Testis (tissue), 2 donors: ENCODE results near the gene MLLT11.

Source experiments
- POLR2A ChIP-seq: fragments of 450-650 bp; IDR thresholded peaks from one replicate; pipeline ENCODE4 v1.6.1; 2017; ENCODE audit warnings: antibody characterized with exemption, mild to moderate bottlenecking, moderate library complexity
- TF ChIP-seq, protein P1 (sequence below), 3 experiments: fragments of 450-650 bp in 2 of 3; fragments of 200-600 bp in 1 of 3; sonication (generic) in 1 of 3; IDR thresholded peaks; one replicate each; pipeline ENCODE4 v1.5.1; 2016 to 2019; ENCODE audit warnings: antibody characterized with exemption in 3 of 3, mild to moderate bottlenecking in 2 of 3, moderate library complexity in 1 of 3

DNA sequence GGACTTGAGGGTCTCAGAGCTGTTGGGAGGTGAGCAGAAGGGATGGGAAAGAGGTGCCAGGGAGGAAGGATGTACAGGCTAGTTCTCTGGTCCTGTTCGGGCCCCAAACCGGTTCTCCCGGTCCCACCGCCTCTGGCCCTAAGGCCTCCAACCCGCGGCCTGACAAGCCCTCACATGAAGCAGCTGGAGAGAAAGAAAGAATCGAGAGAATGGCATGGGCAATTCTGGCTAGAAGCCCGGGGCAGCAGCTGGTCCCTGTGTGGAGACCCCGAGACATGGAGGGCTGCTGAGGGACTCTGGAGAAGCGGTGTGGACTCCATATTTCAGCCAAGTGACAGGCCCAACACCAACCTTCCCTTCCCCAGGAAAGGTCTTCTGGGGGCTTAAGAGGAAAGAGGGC lies 1.5 kb upstream of the MLLT11 start:
- TF ChIP-seq, protein P1, sequence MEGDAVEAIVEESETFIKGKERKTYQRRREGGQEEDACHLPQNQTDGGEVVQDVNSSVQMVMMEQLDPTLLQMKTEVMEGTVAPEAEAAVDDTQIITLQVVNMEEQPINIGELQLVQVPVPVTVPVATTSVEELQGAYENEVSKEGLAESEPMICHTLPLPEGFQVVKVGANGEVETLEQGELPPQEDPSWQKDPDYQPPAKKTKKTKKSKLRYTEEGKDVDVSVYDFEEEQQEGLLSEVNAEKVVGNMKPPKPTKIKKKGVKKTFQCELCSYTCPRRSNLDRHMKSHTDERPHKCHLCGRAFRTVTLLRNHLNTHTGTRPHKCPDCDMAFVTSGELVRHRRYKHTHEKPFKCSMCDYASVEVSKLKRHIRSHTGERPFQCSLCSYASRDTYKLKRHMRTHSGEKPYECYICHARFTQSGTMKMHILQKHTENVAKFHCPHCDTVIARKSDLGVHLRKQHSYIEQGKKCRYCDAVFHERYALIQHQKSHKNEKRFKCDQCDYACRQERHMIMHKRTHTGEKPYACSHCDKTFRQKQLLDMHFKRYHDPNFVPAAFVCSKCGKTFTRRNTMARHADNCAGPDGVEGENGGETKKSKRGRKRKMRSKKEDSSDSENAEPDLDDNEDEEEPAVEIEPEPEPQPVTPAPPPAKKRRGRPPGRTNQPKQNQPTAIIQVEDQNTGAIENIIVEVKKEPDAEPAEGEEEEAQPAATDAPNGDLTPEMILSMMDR (IDR thresholded peaks at IDR 0.05), result no peak
- TF ChIP-seq POLR2A, result no peak
